Keratinocyte (primary cell): ENCODE measurements around the gene ARFGAP3. TPM values are rescaled to one million over a fixed set of nuclear protein-coding genes. Genes with fewer than 3 reads are reported as not detected.

Source experiments
- DNase-seq: peaks from one replicate; pipeline ENCODE4 v3.0.0-alpha.2; 2011; ENCODE audit warnings: low read depth, missing footprints, low spot score
- FAIRE-seq: peaks from 2 replicates; lab custom pipeline; 2011; peaks lifted over from hg19 to GRCh38; lab: Jason Lieb, UNC
- H2AFZ ChIP-seq: 2 replicates; pipeline ENCODE4 v1.6.0; 2012; ENCODE audit warnings: low read length, control low read depth, inconsistent platforms; ENCODE audit not compliant: control insufficient read depth
- H3K27ac ChIP-seq: 2 replicates; pipeline ENCODE4 v1.5.1; 2011; ENCODE audit warnings: low read length; ENCODE audit not compliant: control insufficient read depth, insufficient read depth
- H3K27me3 ChIP-seq: 3 replicates; pipeline ENCODE4 v1.6.0; 2011; ENCODE audit warnings: low read length; ENCODE audit not compliant: control insufficient read depth, insufficient read depth; ENCODE audit errors: extremely low read depth
- H3K36me3 ChIP-seq, 2 experiments: 2 replicates in 1 of 2; 3 replicates in 1 of 2; pipeline ENCODE4 v1.5.1; 2011; ENCODE audit warnings: low read length in 2 of 2, mild to moderate bottlenecking in 1 of 2; ENCODE audit not compliant: control insufficient read depth in 2 of 2, insufficient read depth in 2 of 2; ENCODE audit errors: extremely low read depth in 1 of 2
- H3K4me1 ChIP-seq: 3 replicates; pipeline ENCODE4 v1.5.1; 2011; ENCODE audit warnings: low read length; ENCODE audit not compliant: control insufficient read depth, insufficient read depth; ENCODE audit errors: extremely low read depth
- H3K4me2 ChIP-seq: 3 replicates; pipeline ENCODE4 v1.6.0; 2011; ENCODE audit warnings: low read depth, low read length; ENCODE audit not compliant: control insufficient read depth, insufficient read depth; ENCODE audit errors: extremely low read depth
- H3K4me3 ChIP-seq, 3 experiments: fragments of 200-600 bp in 1 of 3; sonication (generic) in 1 of 3; 2 replicates in 2 of 3; 3 replicates in 1 of 3; pipeline ENCODE4 v1.5.1; 2011 to 2016; ENCODE audit warnings: low read length in 3 of 3, mild to moderate bottlenecking in 3 of 3, control low read depth in 2 of 3, inconsistent platforms in 1 of 3, low read depth in 1 of 3, mixed read lengths in 1 of 3, mixed run types in 1 of 3, moderate library complexity in 1 of 3; ENCODE audit not compliant: control insufficient read depth in 2 of 3, insufficient read depth in 2 of 3; ENCODE audit errors: extremely low read depth in 1 of 3
- H3K79me2 ChIP-seq: 2 replicates; pipeline ENCODE4 v1.6.0; 2012; ENCODE audit warnings: low read length; ENCODE audit not compliant: control insufficient read depth, insufficient read depth
- H3K9ac ChIP-seq: 3 replicates; pipeline ENCODE4 v1.6.0; 2011; ENCODE audit warnings: low read length; ENCODE audit not compliant: control insufficient read depth, insufficient read depth; ENCODE audit errors: extremely low read depth
- H3K9me1 ChIP-seq: 3 replicates; pipeline ENCODE4 v1.6.0; 2011; ENCODE audit warnings: low read length; ENCODE audit not compliant: control insufficient read depth, insufficient read depth; ENCODE audit errors: extremely low read depth
- H3K9me3 ChIP-seq: 2 replicates; pipeline ENCODE4 v1.5.1; 2012; ENCODE audit warnings: low read depth, low read length; ENCODE audit not compliant: control insufficient read depth
- H4K20me1 ChIP-seq: 3 replicates; pipeline ENCODE4 v1.6.0; 2011; ENCODE audit warnings: low read length; ENCODE audit not compliant: control insufficient read depth, insufficient read depth; ENCODE audit errors: extremely low read depth
- CTCF ChIP-seq, 3 experiments: IDR thresholded peaks in 1 of 3; conservative IDR thresholded peaks in 1 of 3; optimal IDR thresholded peaks in 1 of 3; 2 replicates in 2 of 3; 3 replicates in 1 of 3; pipeline versions ENCODE3 to v1.5.1; 2011; ENCODE audit warnings: low read length in 3 of 3, mild to moderate bottlenecking in 3 of 3, moderate library complexity in 2 of 3, control low read depth in 1 of 3, inconsistent platforms in 1 of 3; ENCODE audit not compliant: insufficient read depth in 2 of 3; ENCODE audit errors: extremely low read depth in 1 of 3
- EZH2 ChIP-seq: IDR thresholded peaks from one replicate; pipeline ENCODE4 v1.6.1; 2012; ENCODE audit warnings: inconsistent platforms, mild to moderate bottlenecking, low read length, moderate library complexity
- dilution Hi-C: fragments of 300-500 bp; cut with MboI; formaldehyde crosslinking; loops from one replicate; pipeline ENCODE4 v1.7.0; 2020; ENCODE audit warnings: low sequenced_read_pairs; ENCODE audit not compliant: extremely low pct_ligation_motif_present
- polyA plus RNA-seq, 5 experiments: library from polyadenylated mRNA; depleted of rRNA in 3 of 5; stranded (reverse) in 3 of 5; stranded (forward) in 1 of 5; unstranded in 1 of 5; fragments of >200 nt; gene quantifications; 1 replicate in 1 of 5; 2 replicates in 3 of 5; 3 replicates in 1 of 5; pipeline versions ENCODE4 v1.2.1 to v1.2.3, GENCODE V29; 2011 to 2012; ENCODE audit warnings: missing spikeins in 2 of 5, low read depth in 1 of 5, low replicate concordance in 1 of 5

Gene ARFGAP3
- polyA plus RNA-seq, 1 donor (not counting 4 experiments of a cell fraction or from before 2014, with no cell fraction given) = 28.3 TPM

GRCh38 chr22:42871146-42872050 is 14.3 kb upstream of the ARFGAP3 start:
- Histone ChIP-seq H4K20me1 (no peaks in the 10 kb centered on the region), H3K79me2 (no peaks in the 10 kb centered on the region), H3K4me1 (peaks cover 16% of the 10 kb centered on the region), H3K9me1 (no peaks in the 10 kb centered on the region), H3K9me3 (no peaks in the 10 kb centered on the region), H3K9ac (no peak overlapping the region), H3K4me3 (no peak overlapping the region), H2AFZ (no peak overlapping the region), H3K36me3 (peaks cover 20 to 29% of the 10 kb centered on the region in 2 experiments), H3K27me3 (no peaks in the 10 kb centered on the region), H3K27ac (no peak overlapping the region), H3K4me2 (no peak overlapping the region)
- DNase-seq = no peak
- TF ChIP-seq EZH2 (no peak), CTCF (optimal IDR thresholded peaks at IDR 0.05 in 1 of 3, IDR thresholded peaks at IDR 0.05 in 1 of 3, conservative IDR thresholded peaks at IDR 0.05 in 1 of 3; ENCODE audit: extremely low read depth in 1 of 3, insufficient read depth in 2 of 3, low read length in 3 of 3) (no peak)
- FAIRE-seq = no peak
- dilution Hi-C loops = no loop called here

GRCh38 chr22:42869888-42870480 is 12.9 kb upstream of the ARFGAP3 start:
- no peak overlapping the region for H3K4me3 ChIP-seq
- TF ChIP-seq CTCF (optimal IDR thresholded peaks at IDR 0.05 in 1 of 3, IDR thresholded peaks at IDR 0.05 in 1 of 3, conservative IDR thresholded peaks at IDR 0.05 in 1 of 3; ENCODE audit: extremely low read depth in 1 of 3, insufficient read depth in 2 of 3, low read length in 3 of 3) (no peak), EZH2 (no peak)
- H3K79me2 ChIP-seq = no peaks in the 10 kb centered on the region
- H3K27ac ChIP-seq = no peak overlapping the region
- DNase-seq = no peak
- H3K9me1 ChIP-seq = no peaks in the 10 kb centered on the region
- FAIRE-seq = no peak
- dilution Hi-C loops = no loop called here
- peaks cover 20% of the 10 kb centered on the region for H3K4me1 ChIP-seq
- H3K9me3 ChIP-seq = no peaks in the 10 kb centered on the region
- H3K27me3 ChIP-seq = no peaks in the 10 kb centered on the region
- H3K9ac ChIP-seq = no peak overlapping the region
- H3K4me2 ChIP-seq = no peak overlapping the region
- H4K20me1 ChIP-seq = no peaks in the 10 kb centered on the region
- peaks cover 12 to 23% of the 10 kb centered on the region in 2 experiments for H3K36me3 ChIP-seq
- H2AFZ ChIP-seq = no peak overlapping the region
